ENCODE results near the gene MANSC1. TPM values are rescaled to one million over a fixed set of nuclear protein-coding genes. Genes with fewer than 3 reads are reported as not detected.

Gene MANSC1
- total and polyA plus RNA-seq, 9 of the 15 experiments (the other 6 are each of a cell fraction or from before 2014, with no cell fraction given), result 0.76 to 8.6 (median 3.1) TPM

DNA sequence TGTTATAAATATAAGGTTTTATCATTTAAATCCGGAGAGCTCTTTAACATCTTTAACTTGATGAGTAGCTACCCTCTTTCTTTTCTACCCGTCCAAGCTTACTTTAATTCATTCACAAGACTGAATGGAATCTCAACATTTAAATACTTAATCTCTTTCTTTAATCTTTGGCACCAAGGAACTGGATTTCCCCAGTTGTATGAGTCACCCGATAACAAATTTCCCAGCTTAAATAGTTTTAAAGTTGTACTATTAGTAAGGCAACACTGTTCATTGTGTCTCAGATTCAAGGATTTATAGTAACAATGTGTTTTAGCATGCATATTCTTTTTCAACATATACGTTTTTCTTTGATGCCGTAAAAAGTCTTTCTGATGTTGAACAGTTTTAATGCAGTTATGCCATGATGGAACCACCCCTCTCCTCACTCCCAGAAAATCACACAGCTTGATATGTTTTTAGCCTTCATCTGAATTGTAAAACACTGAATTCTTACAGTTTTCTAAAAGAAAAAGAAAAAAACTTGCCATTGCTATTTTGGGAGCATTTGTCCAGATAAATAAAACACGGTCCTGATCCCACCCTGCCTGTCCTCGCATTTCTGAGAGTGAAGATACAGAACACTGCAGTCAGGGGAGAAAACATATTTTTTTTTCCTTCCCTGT lies 67.1 kb downstream of the MANSC1 start:
- Histone ChIP-seq H3K4me2 (ENCODE audit: insufficient read depth, low read length) (no peak overlapping the region), H3K27ac (ENCODE audit: extremely low read depth, low read depth, low read length) (no peak overlapping the region), H3K9ac (ENCODE audit: insufficient read depth in 1 of 2, low read depth in 2 of 2, low read length in 2 of 2) (no peak overlapping the region), H3K36me3 (ENCODE audit: control insufficient read depth, insufficient read depth, low read length) (no peaks in the 10 kb centered on the region), H4K20me1 (replicated peaks; ENCODE audit: control insufficient read depth, insufficient read depth, low read length) (no peaks in the 10 kb centered on the region), H2AFZ (ENCODE audit: low read depth, low read length) (no peak overlapping the region), H3K4me1 (replicated peaks in 1 of 2; ENCODE audit: control insufficient read depth in 2 of 2, insufficient read depth in 2 of 2, low read length in 2 of 2) (no peaks in the 10 kb centered on the region; a peak in 1 of 5 replicates), H3K27me3 (ENCODE audit: control insufficient read depth in 2 of 2, insufficient read depth in 2 of 2, low read length in 2 of 2) (no peaks in the 10 kb centered on the region; a peak in 2 of 5 replicates), H3K9me3 (replicated peaks; ENCODE audit: control insufficient read depth, insufficient read depth, low read depth, low read length) (no peaks in the 10 kb centered on the region), H3K4me3 (no peak overlapping the region), H3K79me2 (ENCODE audit: control insufficient read depth, insufficient read depth, low read length) (no peaks in the 10 kb centered on the region), H3K9me1 (ENCODE audit: control insufficient read depth, insufficient read depth, low read length) (no peaks in the 10 kb centered on the region)
- BruUV-seq (replicated peaks), result no TSS peak
- ChIA-PET CTCF (ENCODE audit: low intra/inter-chr PET ratio) (no interaction called here), POLR2A (interaction anchor here (0.8 kb wide), 1 partner anchor 16 kb away, joined by 4 read pairs; the partner anchor contains the start of gene LRP6)
- no peak for FAIRE-seq
- ATAC-seq, result no peak
- WGBS (ENCODE audit: insufficient coverage, low coverage, missing lambda C conversion rate), result 9% methylated on average over 7 of the region's 7 CpGs
- in situ Hi-C loops (cut with MboI), result no loop called here
- intact Hi-C loops (cut with micrococcal nuclease), result no loop called here
- no peak for DNase-seq (ENCODE audit: extremely low read depth in 1 of 4, low spot score in 3 of 4)
- TF ChIP-seq CTCFL (IDR thresholded peaks at IDR 0.05; ENCODE audit: borderline replicate concordance, insufficient read depth, low read depth, low read length, poor library complexity, severe bottlenecking) (no peak), JUND (IDR thresholded peaks at IDR 0.05; ENCODE audit: borderline replicate concordance, low read depth, low read length) (peak; percentile 76; the same call in 1 of the 2 replicates), JUND (tag; IDR thresholded peaks at IDR 0.05; ENCODE audit: borderline replicate concordance, low read depth, low read length) (peak; percentile 65; the same call in 2 of the 3 replicates), JUN (IDR thresholded peaks at IDR 0.05; ENCODE audit: borderline replicate concordance, low read depth, low read length) (0 out of 2 replicates have a peak, but pooled peaks have one; percentile 29), JUN (CRISPR knock-in tag; IDR thresholded peaks at IDR 0.05; ENCODE audit: borderline replicate concordance) (no peak), FOSL1 (tag; conservative IDR thresholded peaks at IDR 0.05) (peak; percentile 77), SNRNP70 (optimal IDR thresholded peaks at IDR 0.05; ENCODE audit: low read depth, low read length) (no peak)
- TF ChIP-seq, protein P1, sequence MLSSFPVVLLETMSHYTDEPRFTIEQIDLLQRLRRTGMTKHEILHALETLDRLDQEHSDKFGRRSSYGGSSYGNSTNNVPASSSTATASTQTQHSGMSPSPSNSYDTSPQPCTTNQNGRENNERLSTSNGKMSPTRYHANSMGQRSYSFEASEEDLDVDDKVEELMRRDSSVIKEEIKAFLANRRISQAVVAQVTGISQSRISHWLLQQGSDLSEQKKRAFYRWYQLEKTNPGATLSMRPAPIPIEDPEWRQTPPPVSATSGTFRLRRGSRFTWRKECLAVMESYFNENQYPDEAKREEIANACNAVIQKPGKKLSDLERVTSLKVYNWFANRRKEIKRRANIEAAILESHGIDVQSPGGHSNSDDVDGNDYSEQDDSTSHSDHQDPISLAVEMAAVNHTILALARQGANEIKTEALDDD (IDR thresholded peaks at IDR 0.05), result no peak
- TF ChIP-seq, protein P2, sequence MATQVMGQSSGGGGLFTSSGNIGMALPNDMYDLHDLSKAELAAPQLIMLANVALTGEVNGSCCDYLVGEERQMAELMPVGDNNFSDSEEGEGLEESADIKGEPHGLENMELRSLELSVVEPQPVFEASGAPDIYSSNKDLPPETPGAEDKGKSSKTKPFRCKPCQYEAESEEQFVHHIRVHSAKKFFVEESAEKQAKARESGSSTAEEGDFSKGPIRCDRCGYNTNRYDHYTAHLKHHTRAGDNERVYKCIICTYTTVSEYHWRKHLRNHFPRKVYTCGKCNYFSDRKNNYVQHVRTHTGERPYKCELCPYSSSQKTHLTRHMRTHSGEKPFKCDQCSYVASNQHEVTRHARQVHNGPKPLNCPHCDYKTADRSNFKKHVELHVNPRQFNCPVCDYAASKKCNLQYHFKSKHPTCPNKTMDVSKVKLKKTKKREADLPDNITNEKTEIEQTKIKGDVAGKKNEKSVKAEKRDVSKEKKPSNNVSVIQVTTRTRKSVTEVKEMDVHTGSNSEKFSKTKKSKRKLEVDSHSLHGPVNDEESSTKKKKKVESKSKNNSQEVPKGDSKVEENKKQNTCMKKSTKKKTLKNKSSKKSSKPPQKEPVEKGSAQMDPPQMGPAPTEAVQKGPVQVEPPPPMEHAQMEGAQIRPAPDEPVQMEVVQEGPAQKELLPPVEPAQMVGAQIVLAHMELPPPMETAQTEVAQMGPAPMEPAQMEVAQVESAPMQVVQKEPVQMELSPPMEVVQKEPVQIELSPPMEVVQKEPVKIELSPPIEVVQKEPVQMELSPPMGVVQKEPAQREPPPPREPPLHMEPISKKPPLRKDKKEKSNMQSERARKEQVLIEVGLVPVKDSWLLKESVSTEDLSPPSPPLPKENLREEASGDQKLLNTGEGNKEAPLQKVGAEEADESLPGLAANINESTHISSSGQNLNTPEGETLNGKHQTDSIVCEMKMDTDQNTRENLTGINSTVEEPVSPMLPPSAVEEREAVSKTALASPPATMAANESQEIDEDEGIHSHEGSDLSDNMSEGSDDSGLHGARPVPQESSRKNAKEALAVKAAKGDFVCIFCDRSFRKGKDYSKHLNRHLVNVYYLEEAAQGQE (IDR thresholded peaks at IDR 0.05; ENCODE audit: borderline replicate concordance), result peak; percentile 83
- TF ChIP-seq, protein P2 (CRISPR knock-in tag; IDR thresholded peaks at IDR 0.05; ENCODE audit: low read depth), result no peak

Measured in K562 (cell line).